Stomach (tissue), 9 donors: Measurements from ENCODE around the gene NKAPL. TPM values are rescaled to one million over a fixed set of nuclear protein-coding genes. Genes with fewer than 3 reads are reported as not detected.

ENCODE experiments used
- DNase-seq, 2 donors: peaks; one replicate each; pipeline versions ENCODE4 v3.0.0 to v3.0.0-alpha.2; 2013 to 2019
- H3K27ac ChIP-seq, 5 donors: fragments of 200-600 bp in 4 of 5; sonication (generic) in 4 of 5; one replicate each; pipeline ENCODE4 v1.5.1; 2013 to 2019; ENCODE audit warnings: mild to moderate bottlenecking in 1 of 5, moderate library complexity in 1 of 5
- H3K27me3 ChIP-seq, 3 donors: fragments of 200-600 bp; sonication (generic); one replicate each; pipeline ENCODE4 v1.5.1; 2017 to 2019; ENCODE audit warnings: mixed run types in 1 of 3
- H3K36me3 ChIP-seq, 4 donors: fragments of 200-600 bp; sonication (generic); 1 replicate in 3 of 4; 2 replicates in 1 of 4; pipeline ENCODE4 v1.5.1; 2016 to 2019
- H3K4me1 ChIP-seq, 4 donors: fragments of 200-600 bp; sonication (generic); one replicate each; pipeline ENCODE4 v1.5.1; 2016 to 2019
- H3K4me3 ChIP-seq, 4 donors: fragments of 200-600 bp; sonication (generic) in 3 of 4; one replicate each; pipeline ENCODE4 v1.5.1; 2016 to 2019; ENCODE audit warnings: mild to moderate bottlenecking in 1 of 4
- H3K9me3 ChIP-seq, 4 donors: fragments of 200-600 bp; sonication (generic); one replicate each; pipeline ENCODE4 v1.5.1; 2016 to 2019
- CTCF ChIP-seq, 7 experiments: fragments of 450-650 bp in 4 of 7; fragments of 200-600 bp in 3 of 7; sonication (generic) in 3 of 7; IDR thresholded peaks; one replicate each; pipeline ENCODE4 v1.5.1; 2016 to 2019; ENCODE audit warnings: antibody characterized with exemption in 7 of 7, control low read depth in 2 of 7, mild to moderate bottlenecking in 1 of 7
- EP300 ChIP-seq: sonication (generic); formaldehyde crosslinking; IDR thresholded peaks from one replicate; pipeline ENCODE4 v1.6.1; 2017; ENCODE audit warnings: antibody characterized with exemption
- POLR2A ChIP-seq, 4 donors: fragments of 450-650 bp; IDR thresholded peaks; one replicate each; pipeline ENCODE4 v1.6.1; 2016; ENCODE audit warnings: antibody characterized with exemption in 4 of 4, control low read depth in 2 of 4, mild to moderate bottlenecking in 1 of 4, moderate library complexity in 1 of 4
- POLR2AphosphoS5 ChIP-seq, 3 donors: sonication (generic); formaldehyde crosslinking; IDR thresholded peaks; one replicate each; pipeline ENCODE4 v1.6.1; 2016; ENCODE audit warnings: antibody characterized with exemption in 3 of 3
- WGBS, 5 donors: extraction: QIAGEN DNeasy Blood & Tissue Kit in 3 of 5; methylation state at CpG; one replicate each; pipeline versions ENCODE4 v1.1.5 to v1.1.7; 2013 to 2018; 5-methylcytosine and 5-hydroxymethylcytosine counted together
- intact Hi-C: fragments of 100-400 bp; cut with DNase I; formaldehyde crosslinking; loops from one replicate; pipeline ENCODE4 v1.15.1; 2023; ENCODE audit warnings: low total_unique reads
- polyA plus RNA-seq, 3 donors: library from polyadenylated mRNA; stranded (reverse); fragments of 200-250 nt; gene quantifications; one replicate each; pipeline ENCODE4 v1.2.3, GENCODE V29; 2013
- total RNA-seq, 5 donors: library from RNA; depleted of rRNA; stranded (reverse); fragments of >200 nt; gene quantifications; one replicate each; pipeline versions ENCODE4 v1.1.0 to v1.2.3, GENCODE V29; 2014 to 2016
- donor health status: healthy with polysubstance abuse.
- donor health status: Bipolar disorder and iron deficiency.
- donor health status: healthy.

NKAPL gene
- total and polyA plus RNA-seq, 8 donors = 0.45 to 4.4 (median 0.87) TPM; not detected in 3

- Histone ChIP-seq H3K27ac (no peak overlapping the region), H3K36me3 (peaks cover 16 to 50% (median 49%) of the 10 kb centered on the region in 4 donors), H3K27me3 (no peaks in the 10 kb centered on the region), H3K4me3 (no peak overlapping the region), H3K9me3 (no peaks in the 10 kb centered on the region), H3K4me1 (peaks cover 0 to 18% (median 16%) of the 10 kb centered on the region in 4 donors)
- TF ChIP-seq POLR2AphosphoS5 (IDR thresholded peaks at IDR 0.05) (no peak), CTCF (IDR thresholded peaks at IDR 0.05) (no peak), POLR2A (IDR thresholded peaks at IDR 0.05) (no peak), EP300 (no peak)
- no peak for DNase-seq
- 76 to 85% (median 79%) methylated on average over 3 of the region's 3 CpGs for WGBS, 5 donors
- intact Hi-C loops = no loop called here
These were observed 18.6 kb downstream of the NKAPL start for GRCh38 chr6:28277746-28278145.

GRCh38 chr6:28280595-28281287 is 21.6 kb downstream of the NKAPL start:
- Histone ChIP-seq H3K36me3 (peaks cover 14 to 42% (median 39%) of the 10 kb centered on the region in 4 donors), H3K4me3 (peak overlapping the region; percentile 49 to 75 (median 56)), H3K9me3 (no peaks in the 10 kb centered on the region), H3K27me3 (no peaks in the 10 kb centered on the region), H3K27ac (peak overlapping the region in 2 of 5 donors; percentile 54 to 76), H3K4me1 (peaks cover 0 to 19% (median 16%) of the 10 kb centered on the region in 4 donors)
- intact Hi-C loops = no loop called here
- TF ChIP-seq POLR2AphosphoS5 (IDR thresholded peaks at IDR 0.05) = no peak
- TF ChIP-seq CTCF (IDR thresholded peaks at IDR 0.05) = no peak
- TF ChIP-seq EP300 = no peak
- TF ChIP-seq POLR2A (IDR thresholded peaks at IDR 0.05) = no peak
- DNase-seq = no peak
- 31 to 46% (median 34%) methylated on average over 3 of the region's 3 CpGs for WGBS, 5 donors

- peak within 1 kb of the TSS; percentile 49 to 75 (median 56) for H3K4me3 ChIP-seq
- 0 to 4% (median 1%) methylated on average over 24 to 50 of the region's 50 CpGs for WGBS, 5 donors
- H3K36me3 ChIP-seq = peaks cover 8 to 42% (median 39%) of the 10 kb centered on the region in 4 donors
- H3K27ac ChIP-seq = peak within 1 kb of the TSS in 3 of 5 donors; percentile 54 to 76 (median 60)
- DNase-seq = peak; percentile 72 to 90
- H3K27me3 ChIP-seq = no peaks in the 10 kb centered on the region
- TF ChIP-seq CTCF (IDR thresholded peaks at IDR 0.05) (no peak), POLR2AphosphoS5 (IDR thresholded peaks at IDR 0.05) (peak in 2 of 3 donors; percentile 16 to 34)
- H3K9me3 ChIP-seq = no peaks in the 10 kb centered on the region
- H3K4me1 ChIP-seq = peaks cover 0 to 19% (median 16%) of the 10 kb centered on the region in 4 donors
- intact Hi-C loops = no loop called here
These were observed 22.4 kb downstream of the NKAPL start, which contains the start of gene PGBD1 for GRCh38 chr6:28281288-28282064. PGBD1 (plus strand) TSS chr6:28281572; CDS start chr6:28283814, 2,242 bp downstream.

GRCh38 chr6:28282926-28283325 is 23.8 kb downstream of the NKAPL start:
- TF ChIP-seq EP300 (no peak), CTCF (IDR thresholded peaks at IDR 0.05) (no peak), POLR2AphosphoS5 (IDR thresholded peaks at IDR 0.05) (no peak), POLR2A (IDR thresholded peaks at IDR 0.05) (no peak)
- intact Hi-C loops = no loop called here
- Histone ChIP-seq H3K4me1 (peaks cover 0 to 19% (median 16%) of the 10 kb centered on the region in 4 donors), H3K27me3 (no peaks in the 10 kb centered on the region), H3K27ac (no peak overlapping the region), H3K9me3 (no peaks in the 10 kb centered on the region), H3K4me3 (no peak overlapping the region), H3K36me3 (peaks cover 9 to 45% (median 41%) of the 10 kb centered on the region in 4 donors)
- peak in 1 of 2 donors; percentile 13 for DNase-seq
- 90 to 99% (median 95%) methylated on average over 2 of the region's 2 CpGs for WGBS, 5 donors
